Left colon (tissue), 2 donors: ENCODE results near the gene REC114. TPM values are rescaled to one million over a fixed set of nuclear protein-coding genes. Genes with fewer than 3 reads are reported as not detected.
"Not testable (repeated sequence)": the region's sequence is repeated elsewhere in the genome, so short reads cannot be mapped to it uniquely, and the experiment has no call there.

Source experiments
- ATAC-seq: fragments of 200-7000 bp; cut with Tn5 transposase; one replicate; pipeline ENCODE4 v1.9.1; 2020; ENCODE audit warnings: mild to moderate bottlenecking, moderate library complexity
- DNase-seq, 2 donors: peaks; one replicate each; pipeline ENCODE4 v3.0.0-alpha.2; 2020
- intact Hi-C, 2 donors: fragments of 100-400 bp; cut with DNase I in 1 of 2; cut with micrococcal nuclease in 1 of 2; formaldehyde crosslinking; loops; one replicate each; pipeline versions ENCODE4 v1.11.2 to v1.14.0; 2022; cut with DNase I, micrococcal nuclease
- total RNA-seq, 2 donors: library from RNA; stranded (reverse); fragmentation: NEBNext Ultra II Directional; extraction: Animal tissue kit (Norgen Biotek cat#: 25700); gene quantifications; one replicate each; pipeline ENCODE4 v1.2.1, GENCODE V29; 2021
- donor health status: DM: no; HTN: no; CAD: no.
- donor health status: DM: yes; HTN: yes; CAD: no.

Gene REC114
- total RNA-seq, 2 donors from 2014 or later = not detected

DNA sequence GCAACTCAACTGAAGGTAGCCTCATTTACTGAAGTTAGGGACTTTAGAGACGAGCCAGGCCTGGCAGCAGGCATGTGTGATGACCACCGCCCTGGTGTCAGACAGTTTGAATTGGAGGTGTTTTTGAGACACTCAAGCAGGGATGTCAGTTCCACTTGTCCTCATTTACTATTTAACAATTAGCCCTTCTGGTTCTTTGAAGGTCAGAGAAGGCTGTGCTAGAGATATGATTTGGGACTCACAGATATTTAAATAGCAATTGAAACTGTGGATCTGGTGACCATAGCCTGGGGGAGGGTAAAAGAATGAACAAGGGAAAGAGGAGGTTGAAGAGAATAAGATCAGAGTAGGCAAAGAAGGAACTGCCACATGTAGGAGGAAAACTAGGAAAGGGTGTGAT, 74.6 kb downstream of the REC114 start:
- no peak for DNase-seq
- ATAC-seq = no peak
- intact Hi-C loops = no loop called here

DNA sequence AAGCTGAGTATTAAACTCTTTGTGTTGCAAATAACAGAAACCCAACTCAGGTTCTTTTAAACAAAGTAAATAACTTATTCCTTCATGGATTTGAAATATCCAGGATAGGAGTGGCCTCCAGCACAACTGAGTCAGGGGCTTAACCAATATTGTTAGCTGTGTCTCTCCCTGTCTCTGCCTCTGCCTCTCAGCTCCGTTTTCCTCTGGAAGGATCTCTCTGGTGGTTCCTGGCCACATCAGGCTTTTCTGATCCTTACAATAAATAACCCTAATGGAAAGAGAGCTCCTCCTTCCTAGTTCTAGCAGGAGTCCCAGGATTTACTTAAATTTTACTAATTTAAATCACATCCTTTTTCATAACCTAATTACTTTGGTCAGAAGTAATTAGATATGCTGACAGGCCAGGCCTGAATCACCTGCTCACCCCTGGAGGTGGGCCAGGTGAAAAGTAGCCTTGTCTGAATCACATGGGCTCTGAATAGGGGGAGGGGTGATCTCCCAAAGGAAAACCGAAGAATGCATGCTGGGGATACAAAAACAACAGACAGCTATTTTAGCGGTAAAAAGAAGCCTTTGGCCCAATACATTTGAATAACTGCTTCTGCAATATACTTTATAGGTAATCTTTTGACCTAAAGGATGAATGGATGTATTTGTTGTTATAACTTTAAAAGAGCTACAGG, 75.4 kb downstream of the REC114 start:
- DNase-seq (no peak), ATAC-seq (no peak)
- intact Hi-C loops = no loop called here

- DNase-seq (no peak), ATAC-seq (no peak)
- intact Hi-C loops = no loop called here
These were observed 76.1 kb downstream of the REC114 start for GRCh38 chr15:73518876-73519733.

DNA sequence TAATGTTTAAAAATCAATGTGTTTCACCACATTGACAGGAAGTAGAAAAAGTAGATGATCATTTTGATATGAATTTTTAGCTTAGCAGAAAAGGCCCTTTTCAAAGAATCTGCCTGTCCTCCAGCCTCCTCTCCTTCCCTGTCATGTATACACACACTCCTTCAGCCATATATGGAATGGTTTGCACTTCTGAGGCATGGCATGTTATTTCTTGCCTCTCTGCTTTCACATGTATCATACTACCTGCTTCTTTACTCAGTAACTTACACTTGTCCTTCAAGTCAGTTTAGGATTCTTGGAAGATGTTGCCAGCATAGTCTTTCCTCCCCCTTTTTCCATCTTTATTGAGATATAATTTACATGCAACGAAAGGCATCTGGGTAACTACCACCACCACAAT, 79.0 kb downstream of the REC114 start:
- no peak for ATAC-seq
- no peak for DNase-seq
- intact Hi-C loops = no loop called here

DNA sequence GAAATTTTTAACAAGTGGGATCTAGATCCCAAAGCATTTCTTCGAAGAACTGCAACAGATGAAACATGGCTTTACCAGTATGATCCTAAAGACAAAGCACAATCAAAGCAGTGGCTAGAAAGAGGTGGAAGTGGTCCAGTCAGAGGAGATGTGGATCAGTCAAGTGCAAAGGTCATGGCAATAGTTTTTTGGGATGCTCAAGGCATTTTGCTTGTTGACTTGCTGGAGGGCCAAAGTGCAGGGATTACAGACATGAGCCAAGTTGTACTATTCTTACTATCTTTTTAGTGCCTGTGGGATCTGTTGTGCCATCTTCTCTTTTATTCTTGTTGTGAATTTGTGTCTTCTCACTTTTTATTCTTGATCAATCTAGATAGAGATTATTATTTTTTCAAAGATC, 82.0 kb downstream of the REC114 start:
- no peak for ATAC-seq
- intact Hi-C loops = no loop called here
- DNase-seq = no peak

DNA sequence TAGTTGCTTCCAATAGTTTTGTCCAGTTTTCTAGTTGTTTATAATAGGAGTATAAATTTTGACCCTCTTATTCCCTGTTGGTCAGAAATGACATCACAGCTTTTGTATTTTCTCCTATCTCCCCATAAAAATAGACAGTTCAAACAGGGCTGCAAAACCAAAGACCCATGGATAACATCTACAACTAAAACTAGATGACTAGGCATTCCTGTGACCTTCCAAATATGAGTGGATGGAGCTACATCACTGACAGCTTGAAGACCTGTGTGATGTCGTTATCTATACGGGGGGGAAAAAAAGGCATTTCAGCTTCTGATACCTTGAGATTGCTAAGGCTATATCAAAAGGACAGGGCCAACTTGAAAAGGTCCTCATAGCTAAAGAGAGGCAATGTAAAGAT, 84.6 kb downstream of the REC114 start:
- intact Hi-C loops = no loop called here
- ATAC-seq (no peak), DNase-seq (no peak)

DNA sequence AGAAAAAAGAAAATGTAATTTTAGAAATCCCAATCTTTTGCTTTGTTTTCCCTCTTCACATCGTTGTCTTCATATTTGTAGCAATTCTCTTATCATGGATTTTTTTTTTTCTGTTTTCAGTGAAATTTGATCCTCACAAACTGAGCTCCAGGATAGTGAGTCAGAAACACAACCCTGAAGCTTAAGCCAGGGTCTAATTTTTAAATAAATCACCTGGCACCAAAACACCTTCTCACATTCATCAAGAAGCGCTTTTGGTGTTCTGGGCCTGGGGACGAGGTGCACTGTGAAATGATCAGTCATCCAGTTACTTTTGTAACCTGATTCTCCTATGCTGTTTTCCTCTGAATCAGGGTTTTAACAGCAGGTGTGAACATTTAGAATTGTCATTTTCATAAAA, 87.7 kb downstream of the REC114 start:
- DNase-seq (no peak), ATAC-seq (no peak)
- intact Hi-C loops = no loop called here

DNA sequence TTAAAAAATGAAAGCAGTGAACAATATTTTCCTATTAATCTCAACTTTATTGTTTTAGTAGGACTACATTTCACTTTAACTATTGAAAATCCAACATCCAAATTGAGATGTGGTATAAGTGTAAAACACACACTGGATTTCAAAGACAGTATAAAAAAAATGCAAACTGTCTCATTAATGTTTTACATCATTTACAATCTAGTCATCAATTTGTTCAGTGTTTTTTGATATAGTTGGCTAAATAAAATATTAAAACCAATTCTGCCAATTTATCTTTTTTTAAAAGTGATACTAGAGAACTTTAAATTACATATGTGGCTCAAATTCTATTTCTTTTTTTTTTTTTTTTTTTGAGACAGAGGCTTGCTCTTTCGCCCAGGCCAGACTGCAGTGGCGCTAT, 95.2 kb downstream of the REC114 start:
- no peak for DNase-seq
- intact Hi-C loops = no loop called here
- ATAC-seq = no peak

DNA sequence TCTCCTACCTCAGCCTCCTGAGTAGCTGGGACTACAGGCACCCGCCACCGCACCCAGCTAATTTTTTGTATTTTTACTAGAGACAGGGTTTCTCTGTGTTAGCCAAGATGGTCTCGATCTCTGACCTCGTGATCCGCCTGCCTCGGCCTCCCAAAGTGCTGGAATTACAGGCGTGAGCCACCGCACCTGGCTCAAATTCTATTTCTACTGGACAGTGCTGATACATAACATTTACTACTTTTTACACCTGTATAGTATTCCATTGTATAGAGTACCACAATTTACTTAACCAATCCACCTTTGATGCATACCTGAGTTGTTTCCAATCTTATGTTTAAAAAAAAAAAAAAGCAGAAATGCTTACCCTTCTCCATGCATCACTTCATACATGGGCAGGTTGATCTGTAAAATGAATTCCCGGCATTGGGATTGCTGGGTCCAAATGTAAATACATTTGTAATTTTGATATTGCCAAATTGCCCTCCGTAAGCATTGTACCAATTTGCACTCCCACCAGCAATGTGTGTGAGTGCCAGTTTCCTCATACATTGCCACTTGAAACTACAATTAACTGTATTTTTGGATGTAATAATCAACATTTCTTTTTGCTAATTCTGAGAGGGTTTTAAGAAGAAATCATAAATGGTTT, 95.7 kb downstream of the REC114 start:
- no peak for DNase-seq
- no peak for ATAC-seq
- intact Hi-C loops = no loop called here

DNA sequence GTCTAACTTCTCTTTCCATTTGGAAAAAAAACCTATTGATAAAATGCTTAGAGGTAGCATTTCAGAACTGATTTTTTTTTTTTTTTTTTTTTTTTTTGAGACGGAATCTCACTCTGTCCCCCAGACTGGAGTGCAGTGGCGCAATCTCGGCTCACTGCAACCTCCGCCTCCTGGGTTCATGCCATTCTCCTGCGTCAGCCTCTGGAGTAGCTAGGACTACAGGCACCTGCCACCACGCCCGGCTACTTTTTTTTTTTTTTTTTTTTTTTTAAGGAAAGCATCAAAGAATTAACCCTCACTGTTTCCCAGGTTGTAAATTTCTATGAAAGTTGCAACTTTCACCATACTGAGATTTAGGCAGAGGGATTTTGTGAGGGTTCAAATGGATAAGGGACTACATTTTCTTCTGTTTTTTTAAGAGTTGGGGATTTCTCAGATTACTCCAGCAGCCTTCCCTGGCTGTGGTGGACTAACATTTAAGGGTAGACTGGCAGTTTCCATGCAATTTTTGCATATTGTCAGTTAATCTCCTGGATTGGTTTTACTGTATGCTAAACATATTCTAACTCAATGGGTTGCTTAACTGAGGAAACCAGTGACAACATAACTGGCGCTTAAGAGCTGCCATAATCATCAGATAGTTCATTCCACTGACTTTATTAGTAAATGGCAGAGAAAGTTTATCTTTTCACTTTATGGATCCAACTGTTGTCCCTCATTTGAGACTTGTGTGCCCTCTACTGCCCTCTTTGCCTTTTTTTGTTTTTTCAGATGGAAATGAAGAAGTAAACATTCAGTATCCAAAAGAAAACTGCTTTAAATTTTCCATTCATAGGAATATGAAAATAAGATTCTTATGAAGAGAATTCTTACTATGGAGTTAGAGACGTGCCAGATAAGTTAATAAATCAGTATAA, 96.5 kb downstream of the REC114 start:
- DNase-seq = peak; percentile 30 to 39
- peak; percentile 58 for ATAC-seq

GRCh38 chr15:73540161-73540560, 97.2 kb downstream of the REC114 start:
- DNase-seq = no peak
- intact Hi-C loops = no loop called here
- ATAC-seq = peak; percentile 62

More for the DNA sequence above, 96.5 kb downstream of the REC114 start:
- intact Hi-C loops = no loop called here

DNA sequence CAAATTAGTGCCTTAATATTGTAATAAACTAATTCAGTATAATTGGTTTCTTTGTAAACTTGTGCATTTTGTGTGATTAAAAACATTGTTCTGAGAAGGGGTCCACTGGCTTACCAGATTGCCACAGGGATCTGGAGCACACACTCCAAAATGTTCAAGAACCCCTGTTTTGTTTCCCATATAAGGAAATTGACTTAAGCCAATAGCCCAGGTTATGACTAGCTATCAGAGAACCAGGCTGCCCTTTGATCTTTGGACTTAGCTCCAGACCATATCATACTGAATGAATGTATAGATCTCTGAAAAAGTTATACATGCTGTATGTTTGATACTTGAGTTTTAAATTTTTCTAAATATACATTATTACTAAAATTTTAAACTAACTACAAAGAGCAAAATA, 98.5 kb downstream of the REC114 start:
- intact Hi-C loops = no loop called here
- ATAC-seq (peak; percentile 91), DNase-seq (peak in 1 of 2 donors; percentile 21)

DNA sequence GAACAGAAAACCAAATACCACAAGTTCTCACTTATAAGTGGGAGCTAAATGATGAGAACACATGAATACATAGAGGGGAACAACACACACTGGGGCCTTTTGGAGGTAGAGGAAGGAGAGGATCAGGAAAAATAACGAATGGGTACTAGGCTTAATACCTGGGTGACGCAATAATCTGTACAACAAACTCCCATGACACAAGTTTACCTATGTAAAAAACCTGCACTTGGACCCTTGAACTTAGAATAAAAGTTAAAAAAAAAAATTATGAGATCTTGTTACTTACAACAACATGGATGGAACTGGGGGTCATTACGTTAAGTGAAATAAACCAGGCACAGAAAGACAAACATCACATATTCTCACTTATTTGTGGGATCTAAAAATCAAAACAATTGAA, 106.0 kb downstream of the REC114 start:
- intact Hi-C loops, ATAC-seq, DNase-seq: not testable (repeated sequence)

- DNase-seq (no peak), ATAC-seq (no peak)
- intact Hi-C loops = no loop called here
These were observed 107.2 kb downstream of the REC114 start for GRCh38 chr15:73550190-73550589.

DNA sequence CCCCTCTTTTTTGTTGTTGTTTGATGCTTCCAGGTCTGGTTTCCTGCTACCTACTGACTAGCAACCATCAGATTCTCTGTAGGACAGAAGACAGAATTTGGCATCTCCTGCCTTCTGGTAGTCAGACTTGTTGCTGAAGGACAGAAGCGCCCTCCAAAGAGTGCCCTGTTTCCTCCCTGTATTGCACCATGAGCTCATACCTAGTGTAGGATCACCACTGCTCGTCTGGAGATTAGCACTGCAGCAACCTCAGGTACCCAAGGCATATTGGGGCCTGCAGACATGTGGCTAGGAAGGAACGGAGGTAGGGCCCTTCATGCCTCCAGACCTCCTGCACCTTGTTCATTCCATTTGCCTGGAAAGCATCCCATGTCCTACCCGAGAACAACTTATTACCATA, 112.1 kb downstream of the REC114 start:
- DNase-seq = no peak
- intact Hi-C loops = no loop called here
- ATAC-seq = no peak

DNA sequence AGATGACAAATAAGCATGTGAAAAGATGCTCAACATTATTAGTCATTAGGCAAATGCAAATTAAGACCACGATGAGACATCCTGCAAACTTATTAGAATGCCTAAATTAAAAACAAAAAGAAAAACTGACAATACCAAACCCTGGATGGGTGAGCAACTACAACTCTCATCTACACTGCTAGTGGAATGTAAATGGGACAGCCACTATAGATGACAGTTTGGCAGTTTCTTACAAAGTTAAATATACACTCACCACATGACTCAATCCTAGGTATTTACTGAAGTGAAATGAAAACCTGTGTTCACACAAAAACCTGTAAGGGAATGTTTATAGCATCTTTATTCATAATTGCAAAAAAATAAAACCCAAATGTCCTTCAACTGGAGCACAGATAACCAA, 115.6 kb downstream of the REC114 start:
- DNase-seq (no peak), ATAC-seq (no peak)
- intact Hi-C loops = no loop called here

DNA sequence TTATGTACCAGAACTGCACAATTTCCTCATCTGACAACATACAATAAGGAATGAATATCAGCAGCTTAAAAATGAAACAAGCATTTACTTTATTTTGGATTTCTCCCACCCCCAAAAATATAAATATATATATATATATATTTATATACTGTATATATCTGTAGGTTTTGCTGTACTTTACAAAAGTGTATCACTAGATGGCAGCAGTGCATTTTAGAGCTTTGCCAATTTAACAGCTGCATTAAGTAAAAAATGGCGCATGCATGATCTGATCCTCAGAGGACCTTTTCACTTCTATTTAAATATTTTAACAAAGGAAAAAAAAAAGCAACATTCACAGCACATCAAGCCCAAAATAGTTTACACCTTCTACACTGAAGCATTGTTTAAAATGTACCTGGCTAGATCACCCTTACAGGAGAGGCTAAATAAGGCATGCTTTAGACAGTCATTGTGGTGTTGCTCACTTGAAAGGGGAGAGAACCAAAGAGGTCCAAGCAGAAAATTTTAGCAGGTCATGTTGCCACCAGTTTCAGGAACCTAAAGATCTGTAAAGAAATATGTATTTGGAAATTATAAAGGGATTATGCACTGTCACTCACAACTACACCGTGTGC, 117.6 kb downstream of the REC114 start:
- ATAC-seq = peak; percentile 78
- no peak for DNase-seq
- intact Hi-C loops = loop anchor here in 1 of 2 donors (2.0 to 5.0 kb wide), 2 partner anchors 76 to 137 kb away; no protein-coding TSS in a partner anchor

DNA sequence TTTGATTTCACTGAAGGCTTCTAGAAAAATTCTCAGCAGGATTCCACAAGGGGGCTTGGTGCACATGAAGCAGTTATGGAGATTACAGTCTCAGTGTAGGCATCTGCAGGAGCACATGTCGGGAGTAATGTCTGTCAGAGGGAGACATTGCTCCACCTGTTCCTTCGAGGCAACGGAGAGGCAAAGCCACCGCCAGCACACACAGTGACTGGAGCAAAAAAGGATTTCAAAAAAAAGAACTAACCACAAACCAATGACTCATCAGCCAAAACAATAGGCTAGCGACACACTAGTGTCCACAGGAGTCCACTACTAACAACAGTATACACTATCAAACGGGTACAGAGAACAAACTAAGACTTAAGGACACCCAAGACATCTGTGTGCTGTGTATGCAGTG, 121.3 kb downstream of the REC114 start:
- DNase-seq = no peak
- no peak for ATAC-seq
- intact Hi-C loops = loop anchor here in 1 of 2 donors (5.0 kb wide), 1 partner anchor 133 kb away; no protein-coding TSS in a partner anchor
